ENCODE data around the gene ADCY1.
"Not testable (repeated sequence)": the region's sequence is repeated elsewhere in the genome, so short reads cannot be mapped to it uniquely, and the experiment has no call there.

Gene ADCY1

GRCh38 chr7:45716380-45717203 lies 142.4 kb downstream of the ADCY1 start:
- Histone ChIP-seq H3K27ac (no peak overlapping the region), H3K27me3 (replicated peaks) (no peaks in the 10 kb centered on the region), H3K36me3 (replicated peaks) (no peaks in the 10 kb centered on the region), H3K4me3 (ENCODE audit: low read depth, low read length) (no peak overlapping the region)
- no peak for TF ChIP-seq CTCF (IDR thresholded peaks at IDR 0.05; ENCODE audit: low read depth, low read length, missing control alignments)
- in situ Hi-C loops (cut with HindIII; ENCODE audit: low pct_ligation_motif_present, low sequenced_read_pairs), result no loop called here
- no peak for DNase-seq

- no peak for DNase-seq
- Histone ChIP-seq H3K4me3 (ENCODE audit: low read depth, low read length) (no peak overlapping the region), H3K27ac (no peak overlapping the region), H3K27me3 (replicated peaks) (no peaks in the 10 kb centered on the region), H3K36me3 (replicated peaks) (no peaks in the 10 kb centered on the region)
- no peak for TF ChIP-seq CTCF (IDR thresholded peaks at IDR 0.05; ENCODE audit: low read depth, low read length, missing control alignments)
- in situ Hi-C loops (cut with HindIII; ENCODE audit: low pct_ligation_motif_present, low sequenced_read_pairs), result no loop called here
Measured at GRCh38 chr7:45717537-45718235, 143.5 kb downstream of the ADCY1 start.

- DNase-seq, result peak; percentile 15
- Histone ChIP-seq H3K36me3 (replicated peaks) (no peaks in the 10 kb centered on the region), H3K27me3 (replicated peaks) (no peaks in the 10 kb centered on the region), H3K27ac (no peak overlapping the region), H3K4me3 (ENCODE audit: low read depth, low read length) (no peak overlapping the region)
- TF ChIP-seq CTCF (IDR thresholded peaks at IDR 0.05; ENCODE audit: low read depth, low read length, missing control alignments), result no peak
- in situ Hi-C loops (cut with HindIII; ENCODE audit: low pct_ligation_motif_present, low sequenced_read_pairs), result no loop called here
Measured at GRCh38 chr7:45718464-45719330, 144.5 kb downstream of the ADCY1 start.

- no peak overlapping the region for H3K27ac ChIP-seq
- peaks cover 12% of the 10 kb centered on the region for H3K36me3 ChIP-seq (replicated peaks)
- DNase-seq, result no peak
- TF ChIP-seq CTCF (IDR thresholded peaks at IDR 0.05; ENCODE audit: low read depth, low read length, missing control alignments), result no peak
- in situ Hi-C loops (cut with HindIII; ENCODE audit: low pct_ligation_motif_present, low sequenced_read_pairs), result no loop called here
- no peak overlapping the region for H3K4me3 ChIP-seq (ENCODE audit: low read depth, low read length)
- no peaks in the 10 kb centered on the region for H3K27me3 ChIP-seq (replicated peaks)
Measured at GRCh38 chr7:45720989-45721388, 146.8 kb downstream of the ADCY1 start.

GRCh38 chr7:45721686-45722598 lies 147.8 kb downstream of the ADCY1 start:
- Histone ChIP-seq H3K4me3 (ENCODE audit: low read depth, low read length) (no peak overlapping the region), H3K36me3 (replicated peaks) (peaks cover 20% of the 10 kb centered on the region), H3K27me3 (replicated peaks) (no peaks in the 10 kb centered on the region), H3K27ac (no peak overlapping the region)
- DNase-seq, result no peak
- in situ Hi-C loops (cut with HindIII; ENCODE audit: low pct_ligation_motif_present, low sequenced_read_pairs), result no loop called here
- TF ChIP-seq CTCF (IDR thresholded peaks at IDR 0.05; ENCODE audit: low read depth, low read length, missing control alignments), result peak; percentile 46

- H3K27ac ChIP-seq; H3K27me3 ChIP-seq (replicated peaks); DNase-seq; H3K4me3 ChIP-seq (ENCODE audit: low read depth, low read length); in situ Hi-C loops (cut with HindIII; ENCODE audit: low pct_ligation_motif_present, low sequenced_read_pairs): not testable (repeated sequence)
- peaks cover 26% of the 10 kb centered on the region for H3K36me3 ChIP-seq (replicated peaks)
Measured at GRCh38 chr7:45725231-45725630, 151.1 kb downstream of the ADCY1 start.
